Keratinocyte (primary cell): ENCODE results near the gene LATS2.

Source experiments
- EZH2 ChIP-seq: IDR thresholded peaks from one replicate; pipeline ENCODE4 v1.6.1; 2012; ENCODE audit warnings: inconsistent platforms, mild to moderate bottlenecking, low read length, moderate library complexity
- TF ChIP-seq, protein P1 (sequence below), 3 experiments: IDR thresholded peaks in 1 of 3; conservative IDR thresholded peaks in 1 of 3; optimal IDR thresholded peaks in 1 of 3; 2 replicates in 2 of 3; 3 replicates in 1 of 3; pipeline versions ENCODE3 to v1.5.1; 2011; ENCODE audit warnings: low read length in 3 of 3, mild to moderate bottlenecking in 3 of 3, moderate library complexity in 2 of 3, control low read depth in 1 of 3, inconsistent platforms in 1 of 3; ENCODE audit not compliant: insufficient read depth in 2 of 3; ENCODE audit errors: extremely low read depth in 1 of 3

GRCh38 chr13:20938302-20938701 is 123.1 kb downstream of the LATS2 start:
- TF ChIP-seq, protein P1, sequence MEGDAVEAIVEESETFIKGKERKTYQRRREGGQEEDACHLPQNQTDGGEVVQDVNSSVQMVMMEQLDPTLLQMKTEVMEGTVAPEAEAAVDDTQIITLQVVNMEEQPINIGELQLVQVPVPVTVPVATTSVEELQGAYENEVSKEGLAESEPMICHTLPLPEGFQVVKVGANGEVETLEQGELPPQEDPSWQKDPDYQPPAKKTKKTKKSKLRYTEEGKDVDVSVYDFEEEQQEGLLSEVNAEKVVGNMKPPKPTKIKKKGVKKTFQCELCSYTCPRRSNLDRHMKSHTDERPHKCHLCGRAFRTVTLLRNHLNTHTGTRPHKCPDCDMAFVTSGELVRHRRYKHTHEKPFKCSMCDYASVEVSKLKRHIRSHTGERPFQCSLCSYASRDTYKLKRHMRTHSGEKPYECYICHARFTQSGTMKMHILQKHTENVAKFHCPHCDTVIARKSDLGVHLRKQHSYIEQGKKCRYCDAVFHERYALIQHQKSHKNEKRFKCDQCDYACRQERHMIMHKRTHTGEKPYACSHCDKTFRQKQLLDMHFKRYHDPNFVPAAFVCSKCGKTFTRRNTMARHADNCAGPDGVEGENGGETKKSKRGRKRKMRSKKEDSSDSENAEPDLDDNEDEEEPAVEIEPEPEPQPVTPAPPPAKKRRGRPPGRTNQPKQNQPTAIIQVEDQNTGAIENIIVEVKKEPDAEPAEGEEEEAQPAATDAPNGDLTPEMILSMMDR (optimal IDR thresholded peaks at IDR 0.05 in 1 of 3, IDR thresholded peaks at IDR 0.05 in 1 of 3, conservative IDR thresholded peaks at IDR 0.05 in 1 of 3; ENCODE audit: extremely low read depth in 1 of 3, insufficient read depth in 2 of 3, low read length in 3 of 3): no peak
- TF ChIP-seq EZH2: no peak
